Spleen (tissue), 11 donors: ENCODE results near the gene TMEM178B. TPM values are rescaled to one million over a fixed set of nuclear protein-coding genes. Genes with fewer than 3 reads are reported as not detected.

ENCODE experiments used
- DNase-seq: peaks from one replicate; pipeline ENCODE4 v3.0.0-alpha.2; 2020
- H3K27ac ChIP-seq, 8 donors: fragments of 200-600 bp; sonication (generic) in 7 of 8; 1 replicate in 4 of 8; 2 replicates in 4 of 8; pipeline versions ENCODE4 v1.5.0 to v1.8.0; 2016 to 2021; ENCODE audit warnings: inconsistent platforms in 4 of 8, mild to moderate bottlenecking in 4 of 8, moderate library complexity in 1 of 8
- H3K27me3 ChIP-seq, 7 donors: fragments of 200-600 bp; sonication (generic) in 6 of 7; replicated peaks in 1 of 7; 1 replicate in 4 of 7; 2 replicates in 3 of 7; pipeline versions ENCODE4 v1.5.0 to v1.8.0; 2016 to 2021; ENCODE audit warnings: inconsistent platforms in 3 of 7, mild to moderate bottlenecking in 1 of 7
- H3K36me3 ChIP-seq, 6 donors: fragments of 200-600 bp; sonication (generic) in 5 of 6; 1 replicate in 4 of 6; 2 replicates in 2 of 6; pipeline versions ENCODE4 v1.5.0 to v1.8.0; 2016 to 2021; ENCODE audit warnings: inconsistent platforms in 2 of 6
- H3K4me1 ChIP-seq, 6 donors: fragments of 200-600 bp; sonication (generic) in 5 of 6; 1 replicate in 3 of 6; 2 replicates in 3 of 6; pipeline versions ENCODE4 v1.5.0 to v1.8.0; 2016 to 2021; ENCODE audit warnings: inconsistent platforms in 3 of 6
- H3K4me3 ChIP-seq, 8 donors: fragments of 200-600 bp; sonication (generic) in 7 of 8; 1 replicate in 4 of 8; 2 replicates in 4 of 8; pipeline versions ENCODE4 v1.5.0 to v1.8.0; 2016 to 2021; ENCODE audit warnings: inconsistent platforms in 4 of 8, mild to moderate bottlenecking in 4 of 8, moderate library complexity in 2 of 8
- H3K9me3 ChIP-seq, 8 donors: fragments of 200-600 bp; sonication (generic) in 7 of 8; 1 replicate in 4 of 8; 2 replicates in 4 of 8; pipeline versions ENCODE4 v1.5.0 to v1.8.0; 2016 to 2021; ENCODE audit warnings: inconsistent platforms in 4 of 8
- POLR2A ChIP-seq, 3 donors: fragments of 450-650 bp; IDR thresholded peaks; one replicate each; pipeline ENCODE4 v1.5.1; 2017; ENCODE audit warnings: antibody characterized with exemption in 3 of 3, mild to moderate bottlenecking in 1 of 3
- POLR2AphosphoS5 ChIP-seq, 3 donors: sonication (generic); formaldehyde crosslinking; IDR thresholded peaks; one replicate each; pipeline ENCODE4 v1.5.1; 2017; ENCODE audit warnings: antibody characterized with exemption in 3 of 3
- WGBS, 5 donors: extraction: QIAGEN DNeasy Blood & Tissue Kit in 3 of 5; methylation state at CpG; one replicate each; pipeline versions ENCODE4 v1.1.5 to v1.1.7; 2013 to 2018; 5-methylcytosine and 5-hydroxymethylcytosine counted together
- intact Hi-C: fragments of 100-400 bp; cut with DNase I; formaldehyde crosslinking; loops from one replicate; pipeline ENCODE4 v1.15.0; 2023; ENCODE audit warnings: low total_unique reads
- polyA plus RNA-seq, 3 donors: library from polyadenylated mRNA; stranded (reverse); fragments of 200-250 nt; gene quantifications; one replicate each; pipeline ENCODE4 v1.2.1, GENCODE V29; 2013
- total RNA-seq, 7 donors: library from RNA; depleted of rRNA in 3 of 7; stranded (reverse); fragments of >200 nt in 3 of 7; fragmentation: NEBNext Ultra II Directional in 4 of 7; extraction: Animal tissue kit (Norgen Biotek cat#: 25700) in 4 of 7; gene quantifications; one replicate each; pipeline versions ENCODE4 v1.1.0 to v1.2.1, GENCODE V29; 2016 to 2021
- TF ChIP-seq, protein P1 (sequence below), 11 experiments: fragments of 200-600 bp in 7 of 11; fragments of 450-650 bp in 4 of 11; sonication (generic) in 4 of 11; IDR thresholded peaks in 8 of 11; conservative IDR thresholded peaks in 3 of 11; 1 replicate in 7 of 11; 2 replicates in 4 of 11; pipeline versions ENCODE4 v1.4.0 to v1.8.0; 2016 to 2021; ENCODE audit warnings: antibody characterized with exemption in 11 of 11, inconsistent platforms in 4 of 11, mild to moderate bottlenecking in 1 of 11
- donor health status: healthy with polysubstance abuse.
- donor health status: DM: no; HTN: no; CAD: no; lungs with moderate emphysema.
- donor health status: DM: no; HTN: no; CAD: no.
- donor health status: Bipolar disorder and iron deficiency.
- donor health status: healthy.
- donor health status: DM: no; HTN: no; CAD: no.
- donor health status: DM: yes; HTN: yes; CAD: no.

TMEM178B gene
- total and polyA plus RNA-seq, 10 donors = 0.35 to 5.5 (median 1.3) TPM

- H3K4me1 ChIP-seq = no peaks in the 10 kb centered on the region
- DNase-seq = no peak
- TF ChIP-seq, protein P1, sequence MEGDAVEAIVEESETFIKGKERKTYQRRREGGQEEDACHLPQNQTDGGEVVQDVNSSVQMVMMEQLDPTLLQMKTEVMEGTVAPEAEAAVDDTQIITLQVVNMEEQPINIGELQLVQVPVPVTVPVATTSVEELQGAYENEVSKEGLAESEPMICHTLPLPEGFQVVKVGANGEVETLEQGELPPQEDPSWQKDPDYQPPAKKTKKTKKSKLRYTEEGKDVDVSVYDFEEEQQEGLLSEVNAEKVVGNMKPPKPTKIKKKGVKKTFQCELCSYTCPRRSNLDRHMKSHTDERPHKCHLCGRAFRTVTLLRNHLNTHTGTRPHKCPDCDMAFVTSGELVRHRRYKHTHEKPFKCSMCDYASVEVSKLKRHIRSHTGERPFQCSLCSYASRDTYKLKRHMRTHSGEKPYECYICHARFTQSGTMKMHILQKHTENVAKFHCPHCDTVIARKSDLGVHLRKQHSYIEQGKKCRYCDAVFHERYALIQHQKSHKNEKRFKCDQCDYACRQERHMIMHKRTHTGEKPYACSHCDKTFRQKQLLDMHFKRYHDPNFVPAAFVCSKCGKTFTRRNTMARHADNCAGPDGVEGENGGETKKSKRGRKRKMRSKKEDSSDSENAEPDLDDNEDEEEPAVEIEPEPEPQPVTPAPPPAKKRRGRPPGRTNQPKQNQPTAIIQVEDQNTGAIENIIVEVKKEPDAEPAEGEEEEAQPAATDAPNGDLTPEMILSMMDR (IDR thresholded peaks at IDR 0.05 in 8 of 11, conservative IDR thresholded peaks at IDR 0.05 in 3 of 11) = no peak
- no peaks in the 10 kb centered on the region for H3K9me3 ChIP-seq
- WGBS, 5 donors = 81 to 89% (median 85%) methylated on average over 7 of the region's 7 CpGs
- intact Hi-C loops = no loop called here
- no peak overlapping the region for H3K27ac ChIP-seq
- no peaks in the 10 kb centered on the region for H3K36me3 ChIP-seq
- H3K4me3 ChIP-seq = no peak overlapping the region
- peaks cover 0 to 14% (median 0%) of the 10 kb centered on the region in 7 donors for H3K27me3 ChIP-seq
Measured at GRCh38 chr7:141410353-141411000, 336.6 kb downstream of the TMEM178B start.

DNA sequence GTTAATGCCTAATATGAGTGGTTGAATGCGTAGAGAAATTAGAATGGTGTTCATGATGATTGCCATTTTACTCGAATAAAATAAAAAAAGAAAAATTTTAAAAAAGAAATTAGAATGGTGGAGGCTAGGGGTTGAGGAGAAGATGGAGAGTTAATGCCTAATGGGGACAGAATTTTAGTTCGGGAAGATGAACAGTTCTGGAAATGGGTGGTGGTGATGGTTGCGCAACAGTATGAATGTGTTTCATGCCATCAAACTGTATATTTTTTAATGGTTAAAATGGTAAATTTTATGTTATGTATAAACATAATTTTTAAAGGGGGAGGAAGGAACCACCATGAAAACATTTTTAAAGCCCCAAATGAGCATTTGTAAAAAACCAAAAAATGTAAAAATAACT is 337.3 kb downstream of the TMEM178B start:
- intact Hi-C loops = no loop called here
- no peak overlapping the region for H3K27ac ChIP-seq
- H3K27me3 ChIP-seq = peaks cover 0 to 14% (median 0%) of the 10 kb centered on the region in 7 donors
- TF ChIP-seq POLR2A (IDR thresholded peaks at IDR 0.05) (no peak), POLR2AphosphoS5 (IDR thresholded peaks at IDR 0.05) (no peak)
- TF ChIP-seq, protein P1 (IDR thresholded peaks at IDR 0.05 in 8 of 11, conservative IDR thresholded peaks at IDR 0.05 in 3 of 11) = no peak
- WGBS, 5 donors = 87 to 94% (median 91%) methylated on average over 4 of the region's 4 CpGs
- DNase-seq = no peak
- H3K36me3 ChIP-seq = no peaks in the 10 kb centered on the region
- H3K9me3 ChIP-seq = no peaks in the 10 kb centered on the region
- no peaks in the 10 kb centered on the region for H3K4me1 ChIP-seq
- H3K4me3 ChIP-seq = no peak overlapping the region

DNA sequence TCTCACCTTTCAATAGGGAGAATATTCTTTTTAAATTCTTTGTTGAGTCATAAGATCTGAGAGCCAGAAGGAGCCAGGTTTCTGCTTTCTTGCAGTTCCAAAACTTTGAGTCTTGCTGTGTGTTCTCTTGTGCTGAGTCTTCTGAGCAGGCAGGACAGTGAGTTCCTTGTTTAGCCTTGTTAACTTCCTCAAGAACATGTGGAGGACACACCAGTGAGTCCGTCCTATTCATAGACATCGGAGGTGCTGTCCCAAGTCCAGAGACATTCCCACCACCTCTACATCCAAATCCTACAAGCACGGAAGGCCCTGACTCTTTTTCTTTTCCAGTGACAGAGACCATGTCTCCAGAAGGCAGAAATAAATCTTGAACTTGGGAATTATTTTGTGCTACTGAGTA is 342.1 kb downstream of the TMEM178B start:
- intact Hi-C loops = no loop called here
- Histone ChIP-seq H3K27me3 (peaks cover 0 to 4% (median 0%) of the 10 kb centered on the region in 7 donors), H3K4me1 (no peaks in the 10 kb centered on the region), H3K9me3 (no peaks in the 10 kb centered on the region), H3K27ac (no peak overlapping the region), H3K4me3 (no peak overlapping the region), H3K36me3 (no peaks in the 10 kb centered on the region)
- DNase-seq = no peak
- TF ChIP-seq POLR2AphosphoS5 (IDR thresholded peaks at IDR 0.05) (no peak), POLR2A (IDR thresholded peaks at IDR 0.05) (no peak)
- TF ChIP-seq, protein P1 (IDR thresholded peaks at IDR 0.05 in 8 of 11, conservative IDR thresholded peaks at IDR 0.05 in 3 of 11) = no peak
- 66 to 89% (median 81%) methylated on average over 3 of the region's 3 CpGs for WGBS, 5 donors

GRCh38 chr7:141416650-141417270 is 342.9 kb downstream of the TMEM178B start:
- peaks cover 0 to 4% (median 0%) of the 10 kb centered on the region in 7 donors for H3K27me3 ChIP-seq
- no peaks in the 10 kb centered on the region for H3K4me1 ChIP-seq
- 75 to 83% (median 82%) methylated on average over 9 of the region's 9 CpGs for whole genome bisulfite sequencing, 5 donors
- DNase-seq = no peak
- H3K4me3 ChIP-seq = no peak overlapping the region
- H3K36me3 ChIP-seq = no peaks in the 10 kb centered on the region
- no peak overlapping the region for H3K27ac ChIP-seq
- TF ChIP-seq POLR2AphosphoS5 (IDR thresholded peaks at IDR 0.05) (no peak), POLR2A (IDR thresholded peaks at IDR 0.05) (no peak)
- TF ChIP-seq, protein P1 (IDR thresholded peaks at IDR 0.05 in 8 of 11, conservative IDR thresholded peaks at IDR 0.05 in 3 of 11) = no peak
- H3K9me3 ChIP-seq = no peaks in the 10 kb centered on the region
- intact Hi-C loops = no loop called here
